Mesendoderm (in vitro differentiated cells): ENCODE measurements around the gene ROBO1.
A peak's percentile ranks its signal among the peaks of the same experiment; 100 is the strongest.

Experiments
- DNase-seq: peaks from one replicate; pipeline ENCODE4 v3.0.0; 2013
- H2AK5ac ChIP-seq: 2 replicates; pipeline ENCODE4 v1.6.1; 2013; ENCODE audit warnings: low read length, inconsistent platforms
- H2BK120ac ChIP-seq: 2 replicates; pipeline ENCODE4 v1.6.1; 2013; ENCODE audit warnings: low read depth, mild to moderate bottlenecking, low read length, moderate library complexity, mixed read lengths
- H2BK15ac ChIP-seq: replicated peaks from 2 replicates; pipeline ENCODE4 v1.6.1; 2013; ENCODE audit warnings: low read depth, mild to moderate bottlenecking, moderate library complexity
- H2BK5ac ChIP-seq: 2 replicates; pipeline ENCODE4 v1.6.1; 2013; ENCODE audit warnings: low read length, inconsistent platforms
- H3K18ac ChIP-seq: 2 replicates; pipeline ENCODE4 v1.6.1; 2013; ENCODE audit warnings: mild to moderate bottlenecking, low read length, mixed read lengths
- H3K23ac ChIP-seq: one replicate; pipeline ENCODE4 v1.6.1; 2013; ENCODE audit warnings: low read length
- H3K27ac ChIP-seq: 2 replicates; pipeline ENCODE4 v1.5.1; 2013; ENCODE audit warnings: low read depth, mild to moderate bottlenecking, inconsistent platforms, low read length, moderate library complexity
- H3K27me3 ChIP-seq: 2 replicates; pipeline ENCODE4 v1.6.1; 2013; ENCODE audit warnings: low read length, control low read depth, mild to moderate bottlenecking, inconsistent platforms; ENCODE audit not compliant: insufficient read depth, poor library complexity
- H3K36me3 ChIP-seq: 2 replicates; pipeline ENCODE4 v1.6.1; 2013; ENCODE audit warnings: low read length, inconsistent platforms; ENCODE audit not compliant: control insufficient read depth, insufficient read depth
- H3K4ac ChIP-seq: one replicate; pipeline ENCODE4 v1.6.1; 2013; ENCODE audit warnings: low read depth, mild to moderate bottlenecking, low read length, moderate library complexity
- H3K4me1 ChIP-seq: 2 replicates; pipeline ENCODE4 v1.6.1; 2013; ENCODE audit warnings: low read depth, low read length, inconsistent platforms; ENCODE audit not compliant: control insufficient read depth
- H3K4me2 ChIP-seq: 2 replicates; pipeline ENCODE4 v1.6.1; 2013; ENCODE audit warnings: low read length
- H3K4me3 ChIP-seq: 2 replicates; pipeline ENCODE4 v1.5.1; 2013; ENCODE audit warnings: mild to moderate bottlenecking, low read length
- H3K56ac ChIP-seq: one replicate; pipeline ENCODE4 v1.6.1; 2013; ENCODE audit warnings: low read length
- H3K79me1 ChIP-seq: 2 replicates; pipeline ENCODE4 v1.6.1; 2013; ENCODE audit warnings: low read length, inconsistent platforms
- H3K79me2 ChIP-seq: 2 replicates; pipeline ENCODE4 v1.6.1; 2013; ENCODE audit warnings: mild to moderate bottlenecking, low read length; ENCODE audit not compliant: control insufficient read depth, insufficient read depth
- H3K9ac ChIP-seq: 2 replicates; pipeline ENCODE4 v1.6.1; 2013; ENCODE audit warnings: low read length, inconsistent platforms
- H4K5ac ChIP-seq: one replicate; pipeline ENCODE4 v1.6.1; 2013; ENCODE audit warnings: low read length
- H4K8ac ChIP-seq: one replicate; pipeline ENCODE4 v1.6.1; 2013; ENCODE audit warnings: low read depth, mild to moderate bottlenecking, control low read depth, low read length, moderate library complexity
- WGBS: extraction: QIAGEN DNeasy Blood & Tissue Kit; methylation state at CpG from one replicate; pipeline ENCODE4 v1.1.7; 2013; ENCODE audit warnings: low lambda C conversion rate, missing lambda C conversion rate; ENCODE audit not compliant: insufficient coverage; ENCODE audit errors: extremely low coverage; 5-methylcytosine and 5-hydroxymethylcytosine counted together

Gene ROBO1

DNA sequence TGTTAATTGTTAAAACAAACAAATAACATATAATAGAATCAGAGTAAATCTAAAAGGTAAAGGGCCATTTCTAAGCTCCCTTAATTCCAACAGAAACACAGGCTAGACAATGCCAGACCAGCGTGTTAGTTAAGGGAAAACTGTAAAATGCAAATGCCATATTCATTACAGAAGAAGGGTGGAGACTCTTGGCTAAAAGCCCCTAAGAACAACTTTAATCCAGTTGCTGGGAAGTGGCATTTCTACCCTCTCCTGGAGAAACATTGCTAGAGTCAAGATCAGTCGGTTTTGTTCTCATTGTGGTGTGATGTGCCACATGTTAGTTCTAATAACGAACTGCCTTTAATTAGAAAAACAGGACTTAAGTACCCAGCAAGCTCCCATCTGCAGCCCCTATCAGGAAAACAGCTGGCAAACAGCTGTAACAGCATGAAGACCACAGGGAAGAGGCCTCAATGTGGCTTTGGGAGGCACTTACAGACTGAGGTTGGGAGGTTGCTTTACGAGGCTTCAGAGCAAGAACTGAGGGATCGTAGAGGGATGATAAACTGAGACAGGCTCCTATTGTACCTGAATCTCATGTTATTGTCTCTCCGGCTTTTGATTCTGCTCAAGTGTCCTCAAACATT, 1134.8 kb downstream of the ROBO1 start:
- WGBS, result no CpG with 5 or more reads among the region's 6 CpGs
- H3K36me3 ChIP-seq, result no peaks in the 10 kb centered on the region
- H3K4me2 ChIP-seq, result no peak overlapping the region
- H2BK5ac ChIP-seq, result no peak overlapping the region
- H3K27ac ChIP-seq, result no peak overlapping the region
- H3K27me3 ChIP-seq, result no peaks in the 10 kb centered on the region
- no peak overlapping the region for H3K56ac ChIP-seq
- no peak overlapping the region for H2BK120ac ChIP-seq
- no peak overlapping the region for H3K23ac ChIP-seq
- no peak overlapping the region for H4K8ac ChIP-seq
- H2BK15ac ChIP-seq, result no peak overlapping the region
- H3K79me2 ChIP-seq, result no peaks in the 10 kb centered on the region
- H3K4ac ChIP-seq, result no peak overlapping the region
- H3K4me3 ChIP-seq, result no peak overlapping the region
- peak; percentile 44 for DNase-seq
- no peak overlapping the region for H4K5ac ChIP-seq
- no peaks in the 10 kb centered on the region for H3K79me1 ChIP-seq
- H3K18ac ChIP-seq, result no peak overlapping the region
- H3K9ac ChIP-seq, result no peak overlapping the region
- H2AK5ac ChIP-seq, result no peak overlapping the region
- H3K4me1 ChIP-seq, result no peaks in the 10 kb centered on the region

DNA sequence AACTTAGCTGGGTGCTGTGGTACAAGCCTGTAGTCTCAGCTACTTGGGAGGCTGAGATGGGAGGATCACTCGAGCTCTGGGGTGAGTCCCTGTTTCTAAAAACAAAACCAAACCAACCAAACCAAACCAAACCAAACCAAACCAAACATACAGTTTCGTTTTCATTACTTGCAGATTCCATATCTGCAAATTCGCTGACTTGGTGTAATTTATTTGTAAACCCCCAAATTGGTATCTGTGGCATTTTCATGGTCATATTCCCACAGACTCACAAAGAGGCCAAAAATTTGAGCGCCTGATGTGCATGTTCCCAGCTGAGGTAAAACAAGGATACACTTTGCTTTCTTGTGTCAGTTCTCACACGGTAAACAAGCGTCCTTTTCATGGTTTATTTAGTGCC, 1138.3 kb downstream of the ROBO1 start:
- H2BK15ac ChIP-seq, result no peak overlapping the region

DNA sequence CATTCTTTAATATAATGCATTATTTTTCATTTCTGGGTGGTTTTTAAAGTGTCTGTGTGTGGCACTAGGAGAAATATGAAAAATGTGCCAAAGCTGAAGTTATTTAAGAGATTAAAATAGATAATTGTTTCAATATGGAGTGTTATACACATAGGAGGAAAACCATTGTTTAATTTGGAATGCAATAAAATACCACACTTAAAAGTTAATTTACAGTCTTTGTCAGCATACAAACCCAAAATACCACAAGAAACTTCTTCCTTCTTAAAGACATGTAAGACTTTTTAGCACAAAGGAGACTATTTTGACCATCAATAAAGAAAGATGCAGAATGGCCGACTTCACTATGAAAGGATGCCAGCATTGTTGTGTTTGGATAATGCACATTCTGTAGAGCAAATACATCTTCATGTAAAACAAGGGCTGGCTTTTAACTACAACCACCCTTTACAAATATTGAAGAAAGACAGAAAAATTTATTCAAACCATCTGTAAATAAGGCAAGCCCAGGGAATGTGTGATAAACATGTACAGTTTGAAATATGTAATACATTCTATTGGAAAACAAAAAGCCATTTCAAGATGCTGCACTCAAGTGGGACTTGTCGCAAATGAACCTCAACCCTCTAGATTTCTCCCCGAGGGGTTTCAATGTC, 1146.6 kb downstream of the ROBO1 start:
- H3K56ac ChIP-seq, result no peak overlapping the region
- H2BK5ac ChIP-seq, result no peak overlapping the region
- no CpG with 5 or more reads among the region's 3 CpGs for WGBS
- no peak overlapping the region for H3K4me2 ChIP-seq
- H3K27me3 ChIP-seq, result no peaks in the 10 kb centered on the region
- no peaks in the 10 kb centered on the region for H3K79me1 ChIP-seq
- H3K36me3 ChIP-seq, result no peaks in the 10 kb centered on the region
- no peak overlapping the region for H3K27ac ChIP-seq
- DNase-seq, result no peak
- H3K9ac ChIP-seq, result no peak overlapping the region
- no peaks in the 10 kb centered on the region for H3K79me2 ChIP-seq
- H3K4me1 ChIP-seq, result no peaks in the 10 kb centered on the region
- no peak overlapping the region for H3K4me3 ChIP-seq
- no peak overlapping the region for H2AK5ac ChIP-seq
- H3K23ac ChIP-seq, result no peak overlapping the region
- no peak overlapping the region for H3K4ac ChIP-seq
- no peak overlapping the region for H4K5ac ChIP-seq
- H4K8ac ChIP-seq, result no peak overlapping the region
- no peak overlapping the region for H3K18ac ChIP-seq
- H2BK15ac ChIP-seq, result no peak overlapping the region
- H2BK120ac ChIP-seq, result no peak overlapping the region

More for the DNA sequence above, 1138.3 kb downstream of the ROBO1 start:
- no CpG with 5 or more reads among the region's 6 CpGs for WGBS
- Histone ChIP-seq H3K4me1 (no peaks in the 10 kb centered on the region), H3K4ac (no peak overlapping the region), H3K79me2 (no peaks in the 10 kb centered on the region), H3K23ac (no peak overlapping the region), H4K5ac (no peak overlapping the region), H3K27ac (no peak overlapping the region), H3K27me3 (no peaks in the 10 kb centered on the region), H2BK120ac (no peak overlapping the region), H4K8ac (no peak overlapping the region), H3K36me3 (no peaks in the 10 kb centered on the region), H3K79me1 (no peaks in the 10 kb centered on the region), H2AK5ac (no peak overlapping the region), H3K4me3 (no peak overlapping the region), H3K4me2 (no peak overlapping the region), H3K56ac (no peak overlapping the region), H3K9ac (no peak overlapping the region), H3K18ac (no peak overlapping the region), H2BK5ac (no peak overlapping the region)
- DNase-seq, result no peak

DNA sequence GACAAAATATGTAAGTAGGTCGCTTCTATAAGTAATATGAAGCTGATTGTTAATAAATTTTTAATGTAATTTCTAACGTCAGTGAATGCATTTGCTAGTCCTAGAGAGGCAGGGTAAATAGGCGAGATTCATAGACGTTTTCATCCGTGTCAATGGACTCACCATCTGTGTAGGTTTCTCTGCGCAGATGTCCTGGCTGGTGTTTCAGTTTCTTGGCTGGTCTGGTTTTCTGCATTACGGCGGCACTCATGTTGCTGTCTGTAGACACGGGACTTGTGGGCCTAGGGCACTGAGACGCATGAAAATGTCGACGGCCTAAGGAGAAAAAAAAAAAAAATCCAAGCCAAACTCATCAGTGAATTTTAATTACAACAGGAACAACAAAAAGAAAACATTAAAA, 1153.3 kb downstream of the ROBO1 start:
- no CpG with 5 or more reads among the region's 12 CpGs for WGBS
- no peak overlapping the region for H3K9ac ChIP-seq
- no peak for DNase-seq

DNA sequence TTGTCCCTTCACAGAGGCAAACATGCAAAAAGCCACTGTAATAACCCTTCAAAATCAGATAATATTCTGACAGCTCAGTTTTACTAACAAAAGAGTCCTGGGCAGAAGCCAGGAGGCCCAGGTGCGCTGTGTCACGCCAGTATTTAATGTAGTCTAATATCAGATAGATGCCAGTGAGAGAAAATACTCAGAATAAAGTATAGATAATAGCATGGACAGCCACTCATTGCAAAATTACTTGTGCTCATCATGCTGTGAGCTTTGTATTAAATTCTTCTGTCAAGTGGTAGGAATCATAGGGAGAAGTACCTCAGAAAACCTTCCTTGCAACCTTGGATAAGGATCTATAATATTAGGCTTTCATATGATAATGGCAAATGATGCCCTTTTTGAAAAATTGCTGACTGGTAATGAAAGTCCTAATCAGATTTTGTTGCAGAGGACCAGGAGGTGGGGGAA, 1154.3 kb downstream of the ROBO1 start:
- no peak overlapping the region for H3K4ac ChIP-seq
- no peaks in the 10 kb centered on the region for H3K79me1 ChIP-seq
- H3K9ac ChIP-seq, result no peak overlapping the region
- no peaks in the 10 kb centered on the region for H3K79me2 ChIP-seq
- H2BK5ac ChIP-seq, result no peak overlapping the region
- H3K27ac ChIP-seq, result no peak overlapping the region
- H2BK15ac ChIP-seq, result no peak overlapping the region
- H3K23ac ChIP-seq, result no peak overlapping the region
- WGBS, result no CpG with 5 or more reads among the region's 2 CpGs
- no peak overlapping the region for H3K56ac ChIP-seq
- H4K5ac ChIP-seq, result no peak overlapping the region
- no peak overlapping the region for H3K4me3 ChIP-seq
- H3K4me2 ChIP-seq, result no peak overlapping the region
- H2BK120ac ChIP-seq, result no peak overlapping the region
- no peak overlapping the region for H2AK5ac ChIP-seq
- no peaks in the 10 kb centered on the region for H3K36me3 ChIP-seq
- no peak for DNase-seq
- no peak overlapping the region for H3K18ac ChIP-seq
- H3K27me3 ChIP-seq, result no peaks in the 10 kb centered on the region
- H4K8ac ChIP-seq, result no peak overlapping the region
- H3K4me1 ChIP-seq, result no peaks in the 10 kb centered on the region

More for the DNA sequence above, 1153.3 kb downstream of the ROBO1 start:
- H3K23ac ChIP-seq, result no peak overlapping the region
- no peak overlapping the region for H3K56ac ChIP-seq
- no peak overlapping the region for H3K18ac ChIP-seq
- no peak overlapping the region for H4K8ac ChIP-seq
- no peak overlapping the region for H4K5ac ChIP-seq
- no peaks in the 10 kb centered on the region for H3K27me3 ChIP-seq
- no peak overlapping the region for H3K4ac ChIP-seq
- H3K79me2 ChIP-seq, result no peaks in the 10 kb centered on the region
- no peak overlapping the region for H3K27ac ChIP-seq
- H2AK5ac ChIP-seq, result no peak overlapping the region
- H2BK15ac ChIP-seq, result no peak overlapping the region
- no peak overlapping the region for H3K4me3 ChIP-seq
- H2BK5ac ChIP-seq, result no peak overlapping the region
- H3K4me2 ChIP-seq, result no peak overlapping the region
- H3K36me3 ChIP-seq, result no peaks in the 10 kb centered on the region
- H3K4me1 ChIP-seq, result no peaks in the 10 kb centered on the region
- no peaks in the 10 kb centered on the region for H3K79me1 ChIP-seq
- no peak overlapping the region for H2BK120ac ChIP-seq
